Measurements from ENCODE around the gene IFT88.
A peak's percentile ranks its signal among the peaks of the same experiment; 100 is the strongest.

The IFT88 gene

GRCh38 chr13:20565115-20565736 is 1.7 kb upstream of the IFT88 start:
- DNase-seq, result no peak

DNA sequence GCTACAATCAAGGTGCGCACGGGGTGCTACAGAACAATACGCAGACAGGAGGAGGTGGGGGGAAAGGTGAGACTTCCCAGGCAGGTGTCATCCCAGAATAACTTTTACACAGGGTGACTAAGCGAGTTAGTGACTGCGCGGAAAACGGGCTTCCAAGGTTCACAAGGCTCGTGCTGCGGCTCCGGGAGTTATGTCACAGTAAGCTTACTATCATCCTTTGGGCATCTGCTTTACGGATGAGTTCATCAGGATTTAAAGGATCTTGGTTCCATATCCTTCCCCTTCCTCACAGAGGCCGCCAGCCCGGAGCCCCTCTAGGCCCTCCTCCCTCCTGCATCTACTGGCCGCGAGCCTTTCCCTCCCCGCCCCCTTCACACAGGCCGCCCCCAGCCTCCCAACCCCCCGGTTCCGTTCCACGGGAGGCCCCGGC is 474 bp upstream of the IFT88 start:
- DNase-seq, result peak; percentile 9

- no peak for DNase-seq
Observed at GRCh38 chr13:20567881-20568528, 1.0 kb downstream of the IFT88 start.

- DNase-seq, result no peak
Observed at GRCh38 chr13:20570517-20570916, 3.6 kb downstream of the IFT88 start.

- no peak for DNase-seq
Observed at GRCh38 chr13:20571676-20572075, 4.7 kb downstream of the IFT88 start.

- no peak for DNase-seq
Observed at GRCh38 chr13:20573186-20573585, 6.2 kb downstream of the IFT88 start.

- DNase-seq, result no peak
Observed at GRCh38 chr13:20573636-20574035, 6.7 kb downstream of the IFT88 start.

- DNase-seq, result no peak
Observed at GRCh38 chr13:20579191-20579590, 12.2 kb downstream of the IFT88 start.

DNA sequence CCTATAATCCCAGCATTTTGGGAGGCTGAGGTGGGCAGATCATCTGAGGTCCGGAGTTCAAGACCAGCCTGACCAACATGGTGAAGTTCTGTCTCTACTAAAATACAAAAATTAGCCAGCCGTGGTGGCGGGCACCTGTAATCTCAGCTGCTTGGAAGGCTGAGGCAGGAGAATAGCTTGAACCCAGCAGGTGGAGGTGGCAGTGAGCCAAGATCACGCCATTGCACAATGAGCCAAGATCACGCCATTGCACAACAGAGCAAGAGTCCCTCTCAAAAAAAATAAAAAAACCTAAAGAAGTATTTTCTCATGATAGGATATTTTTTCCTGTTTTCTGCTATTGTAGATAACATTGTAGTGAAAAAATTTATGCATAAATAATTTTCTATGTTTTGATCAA is 13.3 kb downstream of the IFT88 start:
- no peak for DNase-seq

GRCh38 chr13:20582026-20582425 is 15.1 kb downstream of the IFT88 start:
- no peak for DNase-seq

DNA sequence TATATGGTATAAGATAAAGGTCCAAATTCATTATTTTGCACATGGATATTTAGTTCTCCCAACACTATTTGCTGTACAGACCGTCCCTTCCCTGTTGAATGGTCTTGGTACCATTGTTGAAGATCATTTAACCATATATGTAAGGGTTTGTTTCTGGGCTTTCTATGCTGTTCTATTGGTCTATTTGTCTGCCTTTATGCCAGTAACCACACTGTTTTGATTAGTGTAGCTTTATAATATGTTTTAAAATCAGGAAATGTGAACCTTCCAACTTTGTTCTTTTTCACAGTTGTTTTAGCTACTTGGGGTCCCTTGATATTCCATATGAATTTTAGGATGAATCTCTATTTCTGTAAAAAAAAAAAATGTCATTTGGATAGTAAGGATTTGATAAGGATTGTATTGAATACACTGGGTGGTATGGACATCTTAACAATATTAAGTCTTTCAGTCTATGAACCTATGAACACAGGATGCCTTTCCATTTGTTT is 16.9 kb downstream of the IFT88 start:
- no peak for DNase-seq

- no peak for DNase-seq
Observed at GRCh38 chr13:20585371-20585770, 18.4 kb downstream of the IFT88 start.

- no peak for DNase-seq
Observed at GRCh38 chr13:20588529-20589110, 21.7 kb downstream of the IFT88 start.

DNA sequence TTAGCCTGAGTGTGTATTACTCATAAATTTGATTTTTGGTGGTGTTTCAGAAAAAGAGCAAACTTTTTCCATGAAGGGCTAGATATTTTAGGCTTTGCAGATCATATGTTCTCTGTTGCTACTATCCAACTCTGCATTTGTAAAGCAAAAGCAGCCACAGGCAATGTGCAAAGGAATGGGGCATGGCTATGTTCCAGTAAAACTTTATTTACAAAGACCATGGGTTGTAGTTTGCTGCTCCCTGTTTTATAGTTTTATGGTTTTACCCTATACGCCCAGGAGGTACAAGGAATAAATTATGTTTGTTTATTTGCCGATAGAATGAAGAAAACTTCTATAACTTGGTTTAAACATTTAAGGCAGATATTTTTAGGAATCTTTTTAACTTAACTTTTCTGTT is 23.6 kb downstream of the IFT88 start:
- DNase-seq, result no peak

GRCh38 chr13:20592606-20593005 is 25.6 kb downstream of the IFT88 start:
- no peak for DNase-seq

GRCh38 chr13:20594280-20594679 is 27.3 kb downstream of the IFT88 start:
- DNase-seq, result no peak

DNA sequence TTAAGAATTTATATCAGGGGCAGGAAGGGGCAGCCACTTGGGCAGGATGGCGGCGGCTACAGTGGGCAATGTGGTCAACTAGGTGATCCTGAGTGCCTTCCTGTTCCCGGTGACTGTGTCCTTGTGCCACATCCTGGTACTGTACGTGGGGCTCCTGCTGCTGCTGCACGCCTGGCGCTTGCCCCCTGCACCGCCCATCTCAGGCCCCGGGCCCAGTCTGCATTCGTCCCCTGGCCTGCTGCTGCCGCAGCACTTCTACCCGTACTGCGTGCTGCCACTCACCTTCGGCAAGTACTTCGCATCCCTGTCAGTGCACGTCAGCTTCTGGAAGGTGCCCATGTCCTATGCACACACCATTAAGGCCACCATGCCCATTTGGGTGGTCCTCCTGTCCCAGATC is 40.1 kb downstream of the IFT88 start:
- DNase-seq, result no peak

GRCh38 chr13:20608438-20609020 is 41.6 kb downstream of the IFT88 start:
- DNase-seq, result no peak

- no peak for DNase-seq
Observed at GRCh38 chr13:20609145-20609544, 42.2 kb downstream of the IFT88 start.

DNA sequence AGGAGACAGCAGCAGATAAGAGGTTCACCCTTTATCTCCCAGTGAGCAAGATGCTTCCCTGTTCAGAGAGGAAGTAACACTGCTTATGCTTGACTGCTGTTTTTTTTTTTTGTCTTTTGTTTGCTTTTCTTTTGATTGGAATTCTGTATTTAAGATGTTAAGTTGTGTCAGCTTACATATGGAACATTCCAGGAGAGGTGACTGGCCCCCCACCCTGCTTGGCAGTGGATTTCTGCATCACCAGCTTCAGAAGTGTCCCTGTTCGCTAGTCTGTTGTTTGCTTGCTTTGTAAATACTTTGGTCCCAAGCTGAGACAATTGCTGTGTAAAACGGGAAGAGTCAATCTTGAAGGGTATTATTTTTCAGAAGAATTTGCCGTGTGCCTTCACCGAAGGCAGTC is 43.0 kb downstream of the IFT88 start:
- no peak for DNase-seq

GRCh38 chr13:20616059-20616797 is 49.3 kb downstream of the IFT88 start:
- no peak for DNase-seq

- no peak for DNase-seq
Observed at GRCh38 chr13:20623000-20623399, 56.0 kb downstream of the IFT88 start.

GRCh38 chr13:20624213-20624612 is 57.3 kb downstream of the IFT88 start:
- no peak for DNase-seq

Measured in NCI-H1436 (cell line).